Measurements from ENCODE around the gene ZBTB21.
"Not testable (repeated sequence)": the region's sequence is repeated elsewhere in the genome, so short reads cannot be mapped to it uniquely, and the experiment has no call there.

ZBTB21 gene

DNA sequence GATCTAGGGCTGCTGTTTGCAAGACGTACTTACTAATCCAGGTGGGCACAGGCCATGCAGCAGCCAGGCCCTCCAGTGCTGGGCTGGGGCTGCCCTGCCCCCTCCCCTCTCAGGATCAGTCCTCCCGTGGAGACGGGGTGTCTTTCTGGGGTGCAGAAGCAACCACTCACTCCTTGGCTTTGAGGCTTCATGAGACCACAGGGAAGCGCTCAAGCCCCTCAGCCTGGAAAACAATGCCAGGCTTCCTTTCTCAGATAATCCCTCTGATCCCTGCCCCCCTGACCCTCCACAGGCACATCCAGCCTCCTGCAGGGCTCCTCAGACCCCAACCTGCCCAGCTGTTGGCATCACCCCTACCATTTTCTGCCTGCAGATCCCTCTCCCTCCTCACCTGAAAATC lies 42.5 kb downstream of the ZBTB21 start:
- DNase-seq (ENCODE audit: low read depth) = no peak

DNA sequence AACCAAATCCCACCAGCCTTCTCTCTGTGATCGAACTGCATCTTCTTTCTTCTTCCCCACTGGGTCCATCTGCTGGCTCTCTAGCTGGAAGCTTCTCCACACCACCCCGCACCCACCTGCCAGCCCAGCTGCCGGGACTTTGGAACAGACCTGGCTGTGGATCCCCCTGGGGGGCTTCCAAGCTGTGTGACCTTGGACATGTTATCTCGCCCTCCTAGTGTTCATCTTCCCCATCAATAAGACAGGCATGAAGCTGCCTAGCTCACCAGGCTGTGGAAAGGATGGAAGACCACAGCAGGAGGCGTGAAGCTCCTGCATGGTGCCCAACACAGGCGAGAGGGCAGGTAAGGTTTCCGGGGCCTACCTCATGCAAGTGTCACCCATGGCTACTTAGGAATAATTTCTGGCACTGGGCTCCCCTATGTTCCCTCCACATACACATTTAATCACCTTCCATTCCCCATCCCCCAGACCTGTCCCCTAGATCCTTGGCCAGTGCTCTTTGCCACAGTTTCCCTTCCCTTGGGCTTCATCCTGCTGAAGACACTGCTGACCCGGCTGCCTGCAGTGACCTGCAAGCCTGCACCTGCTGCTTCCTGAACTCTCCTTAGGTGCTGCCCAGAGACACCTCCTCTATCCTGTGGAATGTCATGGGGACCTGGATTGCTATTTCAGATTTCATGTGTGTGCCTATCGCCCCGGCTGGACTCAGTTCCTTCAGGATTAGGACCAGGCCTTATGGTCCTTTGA lies 43.1 kb downstream of the ZBTB21 start:
- no peak for DNase-seq (ENCODE audit: low read depth)

DNA sequence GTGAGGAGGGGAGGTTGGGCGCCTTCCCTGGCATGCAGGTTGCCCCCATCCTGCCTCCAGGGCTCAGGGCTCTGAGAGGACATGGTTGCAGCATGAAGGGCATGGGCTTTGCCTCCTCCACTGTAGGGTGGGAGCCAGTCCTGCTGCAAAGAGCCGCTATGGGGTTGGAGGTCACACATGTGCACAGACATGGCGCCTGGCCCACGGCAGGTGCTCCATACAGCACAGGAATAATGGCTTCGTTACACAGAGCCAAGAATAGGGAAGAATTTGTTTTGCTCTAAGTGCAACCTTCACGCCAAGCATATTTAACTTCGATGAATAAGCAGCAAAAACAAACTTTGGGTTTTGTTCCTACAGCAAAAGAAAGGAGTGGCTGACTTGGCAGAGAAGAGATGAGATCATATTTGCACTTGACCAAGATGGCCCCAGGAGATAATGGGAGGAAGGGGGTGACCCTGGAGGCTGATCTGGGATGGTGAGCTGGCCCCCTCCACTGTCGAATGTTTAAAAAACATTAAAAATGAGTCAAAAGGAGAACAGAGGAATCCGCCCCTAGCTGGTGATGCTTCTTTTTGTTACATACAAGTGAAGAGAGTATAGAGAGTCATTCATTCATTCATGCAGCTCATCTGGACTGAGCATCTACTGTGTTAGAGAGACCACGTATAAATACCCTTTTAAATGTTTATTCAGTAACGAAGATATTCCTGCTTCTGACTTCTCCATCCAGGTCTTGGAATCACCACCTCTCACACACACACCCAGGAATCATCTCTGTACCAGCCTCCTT lies 43.9 kb downstream of the ZBTB21 start:
- DNase-seq (ENCODE audit: low read depth) = no peak

DNA sequence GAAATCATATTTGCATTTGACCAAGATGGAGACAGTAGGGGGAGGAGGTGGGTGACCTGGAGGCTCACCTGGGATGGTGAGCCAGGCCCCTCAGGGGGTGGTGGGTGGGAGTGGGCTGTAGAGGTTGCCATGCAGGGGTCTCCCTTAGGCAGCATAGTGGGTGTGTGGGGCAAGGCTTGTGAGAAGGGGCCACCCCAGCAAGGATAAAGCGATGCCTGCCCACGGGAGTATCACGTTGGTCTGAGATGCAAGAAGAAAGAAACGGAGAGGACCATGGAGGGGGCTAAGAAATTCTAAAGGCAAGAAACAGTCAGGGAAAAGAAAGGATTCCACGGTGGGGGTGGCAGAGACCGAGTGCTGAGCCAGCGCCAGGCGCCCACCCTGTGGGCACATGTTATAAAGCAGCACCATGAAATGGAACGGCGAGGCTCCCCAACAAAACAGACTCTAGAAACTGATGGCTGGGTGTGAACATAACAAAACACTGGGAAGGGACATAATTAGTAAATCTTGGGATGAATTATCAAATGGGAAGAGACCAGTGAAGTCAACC lies 44.6 kb downstream of the ZBTB21 start:
- no peak for DNase-seq (ENCODE audit: low read depth)

DNA sequence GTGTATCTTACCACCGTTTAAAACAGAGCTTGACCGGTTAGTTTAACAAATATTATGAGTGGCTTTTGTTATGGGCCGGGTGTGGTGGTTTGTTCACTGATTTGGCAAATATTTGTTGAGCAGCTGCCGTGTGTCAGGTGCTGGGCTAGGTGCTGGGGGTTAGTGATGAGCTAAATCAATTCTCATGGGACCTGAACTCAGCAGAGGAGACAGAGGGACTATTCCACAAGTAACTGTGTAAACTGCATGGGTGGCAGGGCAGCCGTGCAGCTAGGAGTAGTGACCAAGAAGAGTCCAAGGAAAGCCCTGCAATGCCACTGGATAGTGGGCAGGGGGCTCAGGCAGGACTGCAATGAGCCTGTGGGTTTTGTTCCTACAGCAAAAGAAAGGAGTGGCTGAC lies 45.1 kb downstream of the ZBTB21 start:
- no peak for DNase-seq (ENCODE audit: low read depth)

DNA sequence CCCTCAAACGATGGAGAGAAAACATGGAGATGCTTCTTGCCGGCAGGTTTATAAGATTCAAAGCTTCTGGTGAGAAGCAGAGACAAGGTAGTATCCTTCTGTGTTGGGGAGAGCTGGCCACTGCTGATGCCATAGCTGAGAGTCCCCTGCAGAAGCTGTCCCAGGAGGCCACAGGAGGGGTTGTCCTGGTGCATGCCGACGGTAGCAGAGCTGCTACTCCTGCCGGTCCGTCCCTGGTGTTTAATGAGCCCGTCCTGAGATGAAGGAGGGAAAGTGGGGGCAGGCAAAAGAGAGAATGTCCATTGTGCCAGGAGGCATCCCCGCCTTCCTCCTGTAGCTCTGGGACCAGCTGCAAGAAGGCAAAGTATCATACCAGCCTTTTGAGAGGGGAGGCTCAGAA lies 46.0 kb downstream of the ZBTB21 start:
- DNase-seq (ENCODE audit: low read depth) = no peak

DNA sequence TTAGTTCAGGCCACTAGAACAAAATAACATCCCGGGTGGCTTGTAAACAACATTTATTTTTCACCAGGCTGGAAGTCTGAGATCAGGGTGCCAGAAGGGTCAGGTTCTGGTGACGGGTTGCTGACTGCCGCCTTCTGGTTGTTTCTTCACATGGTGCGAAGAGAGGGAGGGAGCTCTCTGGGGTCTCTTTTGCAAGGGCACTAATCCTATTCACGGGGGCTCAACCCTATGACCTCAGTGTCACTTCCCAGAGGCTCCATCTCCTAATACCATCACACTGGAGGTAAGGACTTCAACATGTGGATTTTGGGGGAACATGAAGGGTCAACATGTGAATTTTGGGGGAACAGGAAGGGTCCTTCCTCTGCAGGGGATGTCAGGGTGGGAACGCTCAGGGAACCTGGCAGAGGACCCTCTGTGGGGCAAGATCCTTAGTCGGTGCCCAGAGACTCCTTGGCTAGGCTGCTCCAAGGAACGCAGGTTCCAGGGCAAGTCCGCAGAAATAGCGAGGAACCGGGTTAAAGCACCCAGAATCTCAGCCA lies 47.7 kb downstream of the ZBTB21 start:
- DNase-seq (ENCODE audit: low read depth) = no peak

DNA sequence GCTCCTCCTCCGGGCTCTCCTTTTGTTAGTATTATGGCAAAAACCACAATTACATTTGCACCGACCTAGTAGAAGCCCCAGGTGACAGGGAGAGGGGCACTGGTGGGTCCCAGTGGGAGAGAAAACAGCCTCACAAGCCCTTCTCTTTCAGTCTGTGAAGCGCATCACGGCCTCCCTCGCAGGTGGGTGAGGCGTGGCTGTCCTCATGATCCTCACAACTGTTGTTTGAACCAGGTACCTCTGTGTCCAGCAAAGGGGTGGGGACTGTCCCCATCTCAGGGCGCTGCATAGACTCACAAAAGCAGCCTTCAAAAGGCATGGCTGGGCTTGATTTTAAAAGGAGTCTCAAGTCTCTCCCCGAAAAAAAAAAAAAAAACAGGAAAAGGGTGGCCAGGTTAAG lies 48.4 kb downstream of the ZBTB21 start:
- DNase-seq (ENCODE audit: low read depth) = no peak

DNA sequence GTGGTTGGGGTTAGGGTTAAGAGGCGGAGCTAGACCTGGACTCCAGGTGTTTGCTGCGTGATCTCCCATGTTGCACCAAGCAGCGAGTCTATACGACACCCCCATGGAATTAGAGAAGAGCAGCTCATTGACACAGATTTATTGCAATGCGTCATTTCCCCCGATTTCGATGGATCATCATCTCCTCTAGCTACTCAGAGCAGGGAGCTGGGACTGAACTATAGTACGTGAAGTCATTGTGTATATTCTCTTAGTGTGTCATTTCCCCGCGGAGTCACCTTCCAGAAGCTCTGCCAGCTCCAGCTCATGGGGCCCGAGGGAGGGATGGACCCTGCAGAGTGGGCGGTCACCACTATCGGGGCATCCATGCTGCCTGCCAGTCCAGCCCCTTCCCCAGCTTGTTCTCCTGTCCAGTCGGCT lies 48.9 kb downstream of the ZBTB21 start:
- no peak for DNase-seq (ENCODE audit: low read depth)

DNA sequence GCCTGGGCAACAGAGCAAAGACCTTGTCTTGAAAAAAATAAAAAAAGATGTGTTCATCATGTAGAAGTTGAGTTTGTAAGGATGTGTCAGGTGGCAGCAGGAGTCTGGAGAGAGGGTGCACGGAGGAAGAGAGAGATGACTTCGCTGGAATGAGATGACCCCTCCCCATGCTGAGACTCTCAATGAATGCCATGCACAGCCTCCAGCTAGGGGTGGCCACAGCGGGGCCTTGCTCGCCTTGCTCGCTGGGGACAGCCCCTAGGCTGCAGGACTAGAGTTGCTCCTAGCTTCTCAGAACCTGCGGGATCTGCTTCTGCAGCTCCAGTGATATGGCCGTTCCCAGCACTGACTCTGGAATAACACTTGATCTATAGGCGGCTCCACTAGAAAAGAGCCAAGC lies 49.8 kb downstream of the ZBTB21 start:
- no peak for DNase-seq (ENCODE audit: low read depth)

DNA sequence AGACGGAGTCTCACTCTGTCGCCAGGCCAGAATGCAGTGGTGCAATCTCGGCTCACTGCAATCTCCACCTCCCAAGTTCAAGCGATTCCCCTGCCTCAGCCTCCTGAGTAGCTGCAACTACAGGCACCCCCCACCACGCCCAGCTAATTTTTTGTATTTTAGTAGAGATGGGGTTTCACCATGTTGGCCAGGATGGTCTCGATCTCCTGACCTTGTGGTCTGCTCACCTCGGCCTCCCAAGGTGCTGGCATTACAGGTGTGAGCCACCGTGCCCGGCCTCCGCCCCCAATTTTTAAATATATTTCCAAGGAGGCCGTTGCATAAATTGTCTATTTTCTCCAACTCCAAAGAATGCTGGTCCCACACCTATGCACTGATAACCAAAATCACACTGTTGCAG lies 50.5 kb downstream of the ZBTB21 start:
- not testable (repeated sequence) for DNase-seq (ENCODE audit: low read depth)

DNA sequence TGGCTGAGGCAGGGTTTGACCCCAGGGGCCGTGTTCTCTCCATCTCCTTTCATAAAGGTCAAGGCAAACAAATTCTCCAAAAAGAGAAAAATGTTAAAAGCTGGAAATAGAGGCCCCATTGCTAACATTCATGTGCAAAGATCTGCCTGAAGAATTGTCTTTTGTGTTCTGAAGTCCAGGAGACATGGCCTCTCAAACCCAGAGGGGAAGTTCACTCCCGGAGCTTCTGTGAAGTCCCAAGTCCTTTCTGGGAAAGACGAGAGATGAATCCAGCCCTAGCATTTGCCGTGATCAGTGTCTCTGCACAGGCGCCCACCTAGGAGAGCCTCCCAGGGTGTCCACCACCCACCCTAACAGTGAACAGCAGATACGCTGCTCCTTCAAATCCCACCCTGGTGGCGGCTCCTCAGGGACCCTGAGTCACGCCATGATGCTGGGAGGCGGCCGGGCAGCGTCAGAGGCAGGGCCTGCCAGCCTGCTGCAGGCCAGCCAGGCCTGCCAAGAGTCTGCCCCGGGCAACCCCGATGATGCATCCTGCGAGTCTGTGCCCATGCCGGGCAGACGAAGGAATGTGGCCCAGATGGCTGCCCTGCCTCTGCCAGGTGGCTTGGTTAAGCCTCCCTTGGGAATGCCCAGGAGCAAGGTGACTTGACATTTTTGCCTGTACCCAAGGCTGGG lies 51.1 kb downstream of the ZBTB21 start:
- DNase-seq (ENCODE audit: low read depth) = no peak

DNA sequence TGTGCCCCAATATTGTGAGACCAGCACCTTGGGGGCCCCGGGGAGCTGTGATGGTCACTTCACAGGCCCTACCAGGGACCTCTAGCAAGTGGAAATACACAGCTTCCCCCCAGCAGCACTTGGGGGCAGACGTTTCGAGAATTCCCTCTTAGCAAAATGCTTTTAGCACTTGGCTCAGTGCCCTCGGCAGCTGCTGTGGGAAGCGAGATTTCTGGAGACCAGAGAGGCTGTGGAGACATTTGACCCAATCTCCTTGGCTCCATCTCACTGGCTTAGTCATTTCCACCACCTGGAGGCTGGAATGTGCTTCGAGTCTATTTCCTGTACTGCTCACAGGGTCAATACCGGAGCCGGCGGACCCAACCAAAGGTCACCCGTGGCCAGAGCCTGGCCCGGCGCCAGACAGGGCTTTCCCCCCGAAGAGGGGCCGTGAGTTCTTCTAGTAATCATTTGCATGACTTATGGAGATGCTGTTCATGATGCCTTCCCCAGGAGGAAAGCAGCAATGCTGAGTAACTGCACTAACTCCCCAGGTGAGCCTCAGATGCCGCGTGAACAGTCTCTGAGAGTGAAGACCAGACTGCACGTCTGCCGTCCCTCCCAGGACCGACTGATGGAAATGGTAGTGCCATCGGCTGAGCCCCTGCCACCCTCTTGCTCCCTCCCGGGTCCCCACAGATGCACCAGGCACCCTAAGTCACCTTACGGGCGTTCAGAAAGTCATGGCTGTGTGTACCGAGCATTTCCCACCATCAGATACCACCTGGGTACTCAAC lies 52.0 kb downstream of the ZBTB21 start:
- no peak for DNase-seq (ENCODE audit: low read depth)

DNA sequence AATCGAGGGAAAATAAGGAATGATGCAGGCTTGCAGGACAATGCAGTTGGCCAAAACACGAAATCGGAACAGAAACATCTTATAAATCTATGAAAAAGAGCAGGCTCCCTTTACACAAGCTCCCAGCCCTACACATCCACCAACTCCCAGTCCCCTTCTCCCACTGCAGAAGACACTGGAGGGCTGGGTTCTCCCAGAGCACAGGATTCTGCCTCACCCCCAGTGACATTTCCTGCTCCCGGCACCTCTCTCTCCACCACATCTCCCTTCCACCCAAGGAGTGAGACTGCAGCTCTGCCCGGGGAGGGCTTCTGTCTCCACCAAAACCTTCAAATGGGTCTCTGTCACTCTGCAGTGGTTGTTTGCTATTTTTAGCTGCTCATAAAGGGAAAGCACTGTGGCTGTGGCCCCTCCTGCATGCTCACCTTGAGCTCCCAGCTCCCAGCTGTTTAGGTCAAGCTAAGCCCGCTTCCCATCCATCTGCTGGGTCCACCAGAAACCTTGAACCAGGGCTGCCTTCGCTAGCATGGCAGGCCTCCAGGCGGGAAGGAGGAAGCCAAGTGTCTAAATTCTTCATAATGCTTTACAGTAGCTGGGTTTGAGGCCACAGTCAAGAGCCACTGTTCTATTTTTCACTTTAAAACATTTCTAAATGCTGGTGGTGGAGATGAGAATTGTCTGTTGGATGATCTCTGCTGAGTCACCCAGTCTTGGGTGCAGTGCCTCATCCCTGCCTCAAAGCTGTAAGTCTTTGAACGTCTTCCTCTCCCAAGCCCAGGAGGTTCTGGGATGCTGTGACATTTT lies 53.0 kb downstream of the ZBTB21 start:
- DNase-seq (ENCODE audit: low read depth) = no peak

DNA sequence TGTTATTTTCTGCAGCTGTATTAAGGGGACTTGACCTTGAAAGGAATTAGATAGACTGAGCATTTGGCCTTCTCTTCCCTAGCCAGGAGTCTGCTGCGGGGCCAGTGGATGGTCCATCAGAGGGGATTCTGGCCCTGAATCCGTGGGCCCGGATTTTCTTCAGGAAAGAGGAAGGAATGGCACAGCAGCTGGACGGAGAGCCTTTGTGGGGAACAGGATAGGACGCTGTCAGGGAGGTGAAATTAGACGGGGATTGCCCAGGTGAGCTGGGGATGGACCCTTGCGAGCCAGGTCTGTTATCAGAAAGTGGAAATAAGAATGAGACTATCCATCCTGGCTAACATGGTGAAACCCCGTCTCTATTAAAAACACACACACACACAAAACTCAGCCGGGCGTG lies 54.6 kb downstream of the ZBTB21 start:
- DNase-seq (ENCODE audit: low read depth) = no peak

DNA sequence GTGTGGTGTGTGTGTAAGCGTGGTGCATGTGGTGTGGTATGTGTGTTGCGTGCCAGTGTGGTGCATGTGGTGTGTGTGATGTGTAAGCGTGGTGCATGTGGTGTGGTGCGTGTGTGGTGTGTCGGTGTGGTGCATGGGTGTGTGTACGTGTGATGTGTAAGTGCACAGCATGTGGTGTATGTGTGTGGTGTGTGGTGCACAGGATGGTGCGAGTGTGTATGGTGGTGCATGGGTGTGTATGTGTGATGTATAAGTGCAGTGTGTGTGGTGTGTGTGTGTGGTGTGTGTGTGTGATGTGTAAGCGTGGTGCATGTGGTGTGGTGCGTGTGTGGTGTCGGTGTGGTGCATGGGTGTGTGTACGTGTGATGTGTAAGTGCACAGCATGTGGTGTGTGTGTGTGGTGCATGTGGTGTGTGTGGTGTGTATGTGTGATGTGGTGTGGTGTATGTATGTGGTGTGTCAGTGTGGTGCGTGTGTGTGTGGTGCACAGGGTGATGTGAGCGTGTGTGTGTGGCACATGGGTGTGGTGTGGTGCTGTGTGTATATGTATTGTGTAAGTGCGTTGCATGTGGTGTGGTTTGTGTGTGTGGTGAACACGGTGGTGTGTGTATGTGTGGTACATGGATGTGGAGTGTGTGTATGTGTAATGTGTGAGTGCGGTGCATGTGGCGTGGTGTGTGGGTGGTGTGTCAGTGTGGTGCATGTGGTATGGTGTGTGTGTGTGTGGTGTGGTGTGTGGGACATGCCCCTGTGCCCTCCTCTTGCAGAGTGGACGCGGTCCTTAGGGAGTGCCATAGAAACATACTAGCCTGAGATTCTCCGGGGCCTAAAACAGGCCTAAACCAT lies 55.3 kb downstream of the ZBTB21 start:
- DNase-seq (ENCODE audit: low read depth) = no peak

DNA sequence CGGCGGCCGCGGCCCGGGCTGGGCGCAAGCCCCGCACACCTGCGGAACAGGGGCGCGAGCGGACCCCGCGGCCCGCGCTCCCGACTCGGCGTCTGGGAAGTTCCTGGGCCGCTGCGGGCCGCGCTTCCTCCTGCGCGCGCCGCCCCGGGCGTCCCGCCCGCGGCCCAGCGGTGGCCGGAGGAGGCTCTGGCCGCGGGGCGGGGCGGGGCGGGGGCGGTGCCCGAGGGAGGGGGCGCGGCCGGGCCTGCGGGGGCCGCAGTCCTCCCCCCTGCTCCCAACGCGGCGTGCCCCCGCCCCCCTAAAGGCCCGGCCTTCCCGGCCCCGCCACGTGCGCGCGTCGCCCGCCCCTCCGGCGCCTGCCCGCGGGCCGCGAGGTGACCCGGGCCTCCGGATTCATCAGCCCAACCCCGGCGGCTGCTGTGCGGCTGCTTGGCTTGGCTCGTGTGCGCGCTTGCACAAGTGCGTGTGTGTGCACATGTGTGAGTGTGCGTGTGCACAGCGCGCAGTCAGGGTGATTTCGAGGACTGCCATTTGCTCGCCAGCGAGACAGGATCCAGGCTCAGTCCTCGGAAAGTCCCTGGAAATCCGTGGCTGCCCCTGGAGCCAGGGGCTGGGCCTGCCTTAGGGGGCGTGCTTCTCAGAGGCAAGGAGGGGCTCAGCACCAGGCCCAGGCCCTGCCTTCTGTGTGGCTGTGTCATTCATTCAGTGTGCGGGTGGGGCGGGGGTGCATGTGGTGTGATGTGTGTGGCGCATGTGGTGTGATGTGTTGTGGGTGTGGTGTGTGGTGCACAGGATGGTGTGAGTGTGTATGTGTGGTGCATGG lies 56.1 kb downstream of the ZBTB21 start, which contains the start of gene C2CD2:
C2CD2 (minus strand) TSS at position 188 of the 823 bp plus-strand sequence. CDS start 370 bp downstream, outside the sequence.
- DNase-seq (ENCODE audit: low read depth) = no peak

DNA sequence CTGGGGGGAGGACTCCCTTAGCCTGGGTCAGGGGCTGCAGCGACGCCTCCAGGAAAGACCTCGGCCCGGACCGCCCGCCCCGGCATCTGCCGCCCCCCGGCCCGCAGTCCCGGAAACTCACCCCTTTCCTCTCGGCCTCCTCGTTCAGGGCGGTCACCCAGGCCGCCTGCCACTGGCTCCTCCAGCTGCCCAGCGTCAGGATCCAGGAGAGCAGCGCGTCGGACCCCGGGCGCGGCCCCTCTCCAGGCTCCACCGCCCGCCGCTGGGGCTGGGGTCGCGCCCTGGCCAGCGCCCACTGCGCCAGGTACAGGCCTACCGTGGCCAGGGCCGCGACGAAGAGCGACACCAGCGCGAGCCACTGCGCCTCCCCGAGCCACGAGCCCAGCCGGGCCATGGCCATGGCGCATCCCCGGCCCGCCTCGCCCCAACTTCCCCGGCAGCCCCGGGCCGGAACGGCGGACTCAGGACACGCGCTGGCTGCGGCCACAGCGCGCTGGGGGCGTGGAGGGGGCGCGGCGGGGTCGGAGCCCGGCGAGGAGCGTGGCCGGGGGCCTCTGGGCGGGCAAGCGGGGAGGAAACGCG lies 56.8 kb downstream of the ZBTB21 start:
- DNase-seq (ENCODE audit: low read depth) = no peak
